Testis (tissue), 3 donors: ENCODE results near the gene GOLGA6D. TPM values are rescaled to one million over a fixed set of nuclear protein-coding genes. Genes with fewer than 3 reads are reported as not detected.
A peak's percentile ranks its signal among the peaks of the same experiment; 100 is the strongest.
"Not testable (repeated sequence)": the region's sequence is repeated elsewhere in the genome, so short reads cannot be mapped to it uniquely, and the experiment has no call there.

Experiments used
- DNase-seq: peaks from one replicate; pipeline ENCODE4 v3.0.0-alpha.2; 2019
- H3K27ac ChIP-seq, 2 donors: fragments of 200-600 bp; sonication (generic); one replicate each; pipeline ENCODE4 v1.5.1; 2019
- H3K27me3 ChIP-seq: fragments of 200-600 bp; sonication (generic); one replicate; pipeline ENCODE4 v1.5.1; 2019
- H3K36me3 ChIP-seq: fragments of 200-600 bp; sonication (generic); one replicate; pipeline ENCODE4 v1.5.1; 2017; ENCODE audit warnings: low read depth; ENCODE audit errors: missing control alignments
- H3K4me1 ChIP-seq: fragments of 200-600 bp; sonication (generic); one replicate; pipeline ENCODE4 v1.5.1; 2019
- H3K4me3 ChIP-seq, 2 donors: fragments of 200-600 bp; sonication (generic); one replicate each; pipeline ENCODE4 v1.5.1; 2017 to 2019
- H3K9me3 ChIP-seq: fragments of 200-600 bp; sonication (generic); one replicate; pipeline ENCODE4 v1.5.1; 2017
- POLR2A ChIP-seq: fragments of 450-650 bp; IDR thresholded peaks from one replicate; pipeline ENCODE4 v1.6.1; 2017; ENCODE audit warnings: antibody characterized with exemption, mild to moderate bottlenecking, moderate library complexity
- WGBS, 2 donors: methylation state at CpG; one replicate each; pipeline ENCODE4 v1.1.5; 2018; 5-methylcytosine and 5-hydroxymethylcytosine counted together
- intact Hi-C: fragments of 100-400 bp; cut with DNase I; formaldehyde crosslinking; loops from one replicate; pipeline ENCODE4 v1.15.1; 2023; ENCODE audit warnings: low total_unique reads
- polyA plus RNA-seq: library from polyadenylated mRNA; stranded (reverse); fragments of 350-450 nt; fragmentation: Illumina TruSeq; extraction: RNeasy Lipid Tissue Mini Kit (QIAGEN cat#74804); gene quantifications from one replicate; pipeline ENCODE4 v1.2.3, GENCODE V29; 2014; ENCODE audit warnings: low read depth, low replicate concordance; ENCODE audit not compliant: insufficient read depth
- total RNA-seq, 2 donors: library from RNA; depleted of rRNA; stranded (reverse); fragments of >200 nt; gene quantifications; one replicate each; pipeline ENCODE4 v1.2.3, GENCODE V29; 2016
- TF ChIP-seq, protein P1 (sequence below), 3 experiments: fragments of 450-650 bp in 2 of 3; fragments of 200-600 bp in 1 of 3; sonication (generic) in 1 of 3; IDR thresholded peaks; one replicate each; pipeline ENCODE4 v1.5.1; 2016 to 2019; ENCODE audit warnings: antibody characterized with exemption in 3 of 3, mild to moderate bottlenecking in 2 of 3, moderate library complexity in 1 of 3

GOLGA6D gene
- total and polyA plus RNA-seq, 3 donors from 2014 or later, result 13.1 to 29.8 (median 13.3) TPM

DNA sequence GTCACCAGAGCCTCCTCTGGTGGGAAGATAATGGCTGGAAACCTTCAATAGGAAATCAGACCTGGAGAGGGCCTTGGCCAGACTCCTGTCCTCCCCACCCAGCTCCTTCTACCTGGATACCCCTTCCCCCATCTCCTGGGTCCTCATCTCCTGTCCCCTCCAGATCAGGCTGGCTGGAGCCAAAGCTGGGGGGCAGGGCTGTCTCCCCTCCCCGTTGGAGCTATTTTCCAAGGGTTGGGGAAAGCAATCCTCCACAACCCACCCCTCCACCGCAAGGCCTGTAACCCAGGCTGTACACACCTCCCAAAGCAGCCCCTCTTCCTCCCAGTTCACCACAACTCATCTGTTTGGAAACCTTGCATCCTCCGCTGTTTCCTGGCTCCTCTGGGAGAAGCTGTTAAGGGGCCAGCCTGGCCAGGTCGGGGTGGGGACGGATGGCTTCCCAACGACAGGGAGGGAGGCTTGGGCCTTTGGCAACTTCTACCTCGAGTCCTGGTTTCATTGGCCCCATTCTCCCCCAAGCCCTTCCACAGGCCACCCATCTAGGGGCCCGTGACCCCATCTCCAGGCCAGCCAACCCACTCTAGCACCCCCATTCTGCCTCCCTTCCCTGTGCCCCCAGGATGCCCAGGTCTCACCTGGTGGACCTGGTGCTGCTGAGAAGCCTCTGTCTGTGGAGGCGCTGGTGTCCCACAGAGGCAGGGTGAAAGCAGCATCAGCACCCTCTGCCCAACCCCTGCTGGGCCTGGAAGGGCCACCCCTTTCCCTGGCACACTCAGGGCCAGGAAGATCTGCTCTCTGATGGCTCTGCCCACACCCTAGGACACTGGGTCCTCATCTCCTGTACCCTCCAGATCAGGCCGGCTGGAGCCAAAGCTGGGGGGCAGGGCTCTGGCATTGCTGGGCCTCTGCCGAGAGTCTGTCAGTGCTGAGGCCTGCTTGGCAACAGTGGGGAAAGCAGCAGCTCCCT lies 46.6 kb upstream of the GOLGA6D start:
- Histone ChIP-seq H3K9me3 (no peaks in the 10 kb centered on the region), H3K4me3 (no peak overlapping the region), H3K27me3 (no peaks in the 10 kb centered on the region), H3K27ac (no peak overlapping the region), H3K4me1 (no peaks in the 10 kb centered on the region), H3K36me3 (no peaks in the 10 kb centered on the region)
- TF ChIP-seq, protein P1, sequence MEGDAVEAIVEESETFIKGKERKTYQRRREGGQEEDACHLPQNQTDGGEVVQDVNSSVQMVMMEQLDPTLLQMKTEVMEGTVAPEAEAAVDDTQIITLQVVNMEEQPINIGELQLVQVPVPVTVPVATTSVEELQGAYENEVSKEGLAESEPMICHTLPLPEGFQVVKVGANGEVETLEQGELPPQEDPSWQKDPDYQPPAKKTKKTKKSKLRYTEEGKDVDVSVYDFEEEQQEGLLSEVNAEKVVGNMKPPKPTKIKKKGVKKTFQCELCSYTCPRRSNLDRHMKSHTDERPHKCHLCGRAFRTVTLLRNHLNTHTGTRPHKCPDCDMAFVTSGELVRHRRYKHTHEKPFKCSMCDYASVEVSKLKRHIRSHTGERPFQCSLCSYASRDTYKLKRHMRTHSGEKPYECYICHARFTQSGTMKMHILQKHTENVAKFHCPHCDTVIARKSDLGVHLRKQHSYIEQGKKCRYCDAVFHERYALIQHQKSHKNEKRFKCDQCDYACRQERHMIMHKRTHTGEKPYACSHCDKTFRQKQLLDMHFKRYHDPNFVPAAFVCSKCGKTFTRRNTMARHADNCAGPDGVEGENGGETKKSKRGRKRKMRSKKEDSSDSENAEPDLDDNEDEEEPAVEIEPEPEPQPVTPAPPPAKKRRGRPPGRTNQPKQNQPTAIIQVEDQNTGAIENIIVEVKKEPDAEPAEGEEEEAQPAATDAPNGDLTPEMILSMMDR (IDR thresholded peaks at IDR 0.05), result no peak
- TF ChIP-seq POLR2A, result no peak
- DNase-seq, result no peak
- intact Hi-C loops, result no loop called here
- WGBS, 2 donors, result 92 to 93% methylated on average over 11 of the region's 11 CpGs

DNA sequence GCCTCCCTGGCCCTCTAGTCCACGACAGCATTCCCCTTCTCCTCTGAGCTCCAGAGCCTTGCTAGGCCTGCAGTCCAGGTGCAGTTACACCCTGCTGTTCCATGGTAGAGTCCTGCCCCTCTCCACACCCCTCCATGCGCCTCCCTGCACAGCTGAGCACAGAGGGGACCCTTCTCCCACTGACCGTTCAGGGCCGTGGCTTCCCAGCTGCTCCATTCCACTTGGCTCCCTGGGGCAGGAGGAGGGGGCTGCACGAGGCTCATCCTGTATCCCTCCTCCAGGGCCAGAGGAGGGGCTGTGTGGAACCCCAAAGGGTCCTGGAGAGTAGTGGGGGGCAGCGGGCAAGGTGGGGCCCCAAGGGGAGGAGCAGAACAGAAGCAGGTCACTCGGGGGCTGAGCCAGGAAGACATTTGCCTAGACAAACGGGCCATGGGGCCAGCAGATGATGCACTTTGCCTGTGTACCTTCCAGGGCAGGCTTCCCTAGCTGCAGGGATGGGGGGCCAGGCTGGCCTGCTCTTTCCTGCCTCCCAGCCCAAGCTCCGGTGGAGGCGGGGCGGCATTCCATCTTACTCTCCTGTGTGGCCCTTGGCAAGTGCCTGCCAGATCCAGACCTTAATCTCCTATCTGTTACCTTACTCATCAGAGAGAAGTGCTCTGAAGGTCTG lies 45.2 kb upstream of the GOLGA6D start:
- 74 to 78% methylated on average over 7 to 11 of the region's 11 CpGs for WGBS, 2 donors
- no peak for DNase-seq
- Histone ChIP-seq H3K4me3 (no peak overlapping the region), H3K36me3 (no peaks in the 10 kb centered on the region), H3K9me3 (no peaks in the 10 kb centered on the region), H3K4me1 (no peaks in the 10 kb centered on the region), H3K27me3 (no peaks in the 10 kb centered on the region), H3K27ac (no peak overlapping the region)
- intact Hi-C loops, result no loop called here
- TF ChIP-seq, protein P1 (IDR thresholded peaks at IDR 0.05), result no peak
- TF ChIP-seq POLR2A, result no peak

DNA sequence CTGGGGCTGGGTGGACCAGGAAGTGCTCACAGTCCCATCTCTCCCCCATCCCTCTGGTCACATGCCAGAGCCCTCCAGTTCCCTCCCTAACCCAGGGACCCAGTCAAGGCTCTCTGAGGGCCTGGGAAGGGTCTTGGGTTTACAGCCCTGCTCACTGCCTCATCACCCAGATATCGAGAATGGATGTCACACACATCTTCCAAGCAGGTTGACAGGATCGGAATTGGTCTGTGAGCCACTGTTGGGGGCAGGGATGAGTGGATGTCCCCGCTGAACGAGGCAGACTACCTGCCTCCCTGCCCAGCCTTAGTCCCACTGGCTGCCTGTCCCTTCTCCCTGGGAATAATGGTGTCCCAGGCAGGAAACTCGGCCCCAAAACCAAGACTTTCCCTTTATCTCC lies 44.5 kb upstream of the GOLGA6D start:
- Histone ChIP-seq H3K4me1 (no peaks in the 10 kb centered on the region), H3K27ac (no peak overlapping the region), H3K4me3 (no peak overlapping the region), H3K9me3 (no peaks in the 10 kb centered on the region), H3K36me3 (no peaks in the 10 kb centered on the region), H3K27me3 (no peaks in the 10 kb centered on the region)
- WGBS, 2 donors, result 81 to 84% methylated on average over 4 to 5 of the region's 5 CpGs
- DNase-seq, result no peak
- no peak for TF ChIP-seq POLR2A
- TF ChIP-seq, protein P1 (IDR thresholded peaks at IDR 0.05), result no peak
- intact Hi-C loops, result no loop called here

DNA sequence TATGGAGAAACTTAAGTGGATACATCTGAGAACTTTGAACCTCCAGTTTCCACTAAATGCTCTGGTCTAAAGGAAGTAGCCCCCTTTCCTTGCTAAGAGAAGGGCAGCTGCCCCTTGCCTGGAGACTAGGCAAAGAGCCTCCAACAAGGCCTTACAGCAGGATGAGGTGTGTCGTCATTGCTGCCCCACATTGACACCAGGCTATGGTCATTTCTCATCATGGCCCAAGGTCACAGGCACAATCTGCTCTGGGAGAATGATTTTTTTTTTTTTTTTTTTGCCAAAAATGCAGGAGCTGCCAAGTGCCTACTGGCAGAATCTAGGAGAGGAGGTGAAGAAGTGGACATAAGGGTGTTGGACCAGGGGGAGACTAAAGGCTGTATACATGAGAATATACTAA lies 36.9 kb upstream of the GOLGA6D start:
- H3K4me3 ChIP-seq, DNase-seq, intact Hi-C loops, H3K9me3 ChIP-seq, H3K27ac ChIP-seq, H3K4me1 ChIP-seq, H3K36me3 ChIP-seq, H3K27me3 ChIP-seq: not testable (repeated sequence)
- WGBS, 2 donors, result 67 to 73% methylated on average over 1 of the region's 1 CpG

DNA sequence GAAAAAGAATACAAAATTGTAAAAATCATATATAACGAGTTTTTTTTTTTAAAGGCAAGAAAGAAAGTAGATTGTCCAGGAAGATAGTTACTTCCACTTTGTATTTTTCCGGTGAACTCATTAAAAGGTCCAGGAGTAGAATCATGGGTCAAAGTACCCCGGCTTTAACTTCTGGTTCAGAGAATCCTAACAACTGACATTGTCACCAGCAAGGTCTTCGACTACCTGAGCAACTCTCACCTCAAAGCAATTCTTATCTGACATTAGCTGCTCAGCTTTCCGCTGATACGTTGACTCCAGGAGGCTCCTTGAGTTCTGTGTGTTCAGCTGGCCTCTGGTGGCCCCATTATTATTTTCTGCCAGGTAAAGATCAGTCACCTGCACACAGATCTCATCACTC lies 33.6 kb upstream of the GOLGA6D start:
- H3K27ac ChIP-seq, intact Hi-C loops, H3K4me3 ChIP-seq, H3K36me3 ChIP-seq, H3K4me1 ChIP-seq, H3K9me3 ChIP-seq, H3K27me3 ChIP-seq: not testable (repeated sequence)
- peak; percentile 7 for DNase-seq
- whole genome bisulfite sequencing, 2 donors, result 79 to 87% methylated on average over 6 of the region's 6 CpGs
